Measurements from ENCODE around the gene EIF3M.

- no peak for TF ChIP-seq EZH2phosphoT487 (IDR thresholded peaks at IDR 0.05; ENCODE audit: insufficient read depth, low read depth)
- no peak for TF ChIP-seq EZH2 (IDR thresholded peaks at IDR 0.05; ENCODE audit: insufficient read depth, poor library complexity, severe bottlenecking)
Observed at GRCh38 chr11:32549611-32550187, 33.9 kb upstream of the EIF3M start.
